H9 (cell line): ENCODE results near the gene RAB30. TPM values are rescaled to one million over a fixed set of nuclear protein-coding genes. Genes with fewer than 3 reads are reported as not detected.

Experiments used
- DNase-seq: peaks from one replicate; pipeline ENCODE4 v3.0.0-alpha.2; 2017
- H2AFZ ChIP-seq: one replicate; pipeline ENCODE4 v1.6.1; 2013; ENCODE audit warnings: mild to moderate bottlenecking, low read length, control low read depth, moderate library complexity
- H2AK5ac ChIP-seq: 2 replicates; pipeline ENCODE4 v1.6.1; 2013; ENCODE audit warnings: low read length, control low read depth, mixed read lengths; ENCODE audit not compliant: insufficient read length
- H2BK120ac ChIP-seq: one replicate; pipeline ENCODE4 v1.6.1; 2013; ENCODE audit warnings: low read depth, mild to moderate bottlenecking, low read length, control low read depth, inconsistent platforms; ENCODE audit not compliant: poor library complexity, severe bottlenecking
- H2BK12ac ChIP-seq: 2 replicates; pipeline ENCODE4 v1.6.1; 2013; ENCODE audit warnings: low read length, control low read depth, mixed read lengths, low read depth; ENCODE audit not compliant: insufficient read length
- H2BK15ac ChIP-seq: 2 replicates; pipeline ENCODE4 v1.6.1; 2013; ENCODE audit warnings: low read depth, low read length, control low read depth
- H2BK20ac ChIP-seq: one replicate; pipeline ENCODE4 v1.6.1; 2013; ENCODE audit warnings: low read depth, mild to moderate bottlenecking, low read length, control low read depth, inconsistent platforms; ENCODE audit not compliant: poor library complexity, severe bottlenecking
- H2BK5ac ChIP-seq: 2 replicates; pipeline ENCODE4 v1.6.1; 2013; ENCODE audit warnings: low read length, control low read depth, mixed read lengths; ENCODE audit not compliant: insufficient read length
- H3K14ac ChIP-seq: 2 replicates; pipeline ENCODE4 v1.6.1; 2013; ENCODE audit warnings: low read length, control low read depth; ENCODE audit not compliant: insufficient read depth
- H3K18ac ChIP-seq: 2 replicates; pipeline ENCODE4 v1.6.1; 2013; ENCODE audit warnings: low read depth, mild to moderate bottlenecking, mixed read lengths, low read length, control low read depth; ENCODE audit not compliant: insufficient read length
- H3K23ac ChIP-seq: 2 replicates; pipeline ENCODE4 v1.6.1; 2013; ENCODE audit warnings: low read length, control low read depth, mixed read lengths, low read depth; ENCODE audit not compliant: insufficient read length
- H3K23me2 ChIP-seq: 2 replicates; pipeline ENCODE4 v1.6.1; 2013; ENCODE audit warnings: low read depth, mild to moderate bottlenecking, mixed read lengths, low read length, control low read depth; ENCODE audit not compliant: insufficient read length, poor library complexity, severe bottlenecking
- H3K27ac ChIP-seq: 2 replicates; pipeline ENCODE4 v1.5.1; 2013; ENCODE audit warnings: low read length, control low read depth, mixed read lengths, low read depth; ENCODE audit not compliant: insufficient read length
- H3K27me3 ChIP-seq: 2 replicates; pipeline ENCODE4 v1.6.1; 2013; ENCODE audit warnings: low read length, control low read depth, inconsistent platforms; ENCODE audit not compliant: insufficient read depth
- H3K4ac ChIP-seq: 2 replicates; pipeline ENCODE4 v1.6.1; 2013; ENCODE audit warnings: low read depth, mild to moderate bottlenecking, control low read depth, inconsistent platforms, low read length, moderate library complexity
- H3K4me1 ChIP-seq: 2 replicates; pipeline ENCODE4 v1.6.1; 2013; ENCODE audit warnings: low read length, control low read depth, inconsistent platforms; ENCODE audit not compliant: insufficient read depth
- H3K4me2 ChIP-seq: 2 replicates; pipeline ENCODE4 v1.6.1; 2013; ENCODE audit warnings: low read length, control low read depth, mixed read lengths; ENCODE audit not compliant: insufficient read length, insufficient read depth
- H3K56ac ChIP-seq: 2 replicates; pipeline ENCODE4 v1.6.1; 2013; ENCODE audit warnings: low read depth, mild to moderate bottlenecking, mixed read lengths, low read length, control low read depth; ENCODE audit not compliant: insufficient read length
- H3K79me1 ChIP-seq: 2 replicates; pipeline ENCODE4 v1.6.1; 2013; ENCODE audit warnings: low read depth, mild to moderate bottlenecking, moderate library complexity, low read length, control low read depth, inconsistent platforms; ENCODE audit not compliant: insufficient read depth, poor library complexity, severe bottlenecking
- H3K79me2 ChIP-seq: 2 replicates; pipeline ENCODE4 v1.6.1; 2013; ENCODE audit warnings: low read length, control low read depth, inconsistent platforms; ENCODE audit not compliant: insufficient read depth
- H3K9ac ChIP-seq: 2 replicates; pipeline ENCODE4 v1.6.1; 2013; ENCODE audit warnings: low read length, control low read depth, mixed read lengths; ENCODE audit not compliant: insufficient read length; ENCODE audit errors: extremely low read depth
- H3K9me3 ChIP-seq: one replicate; pipeline ENCODE4 v1.6.1; 2013; ENCODE audit warnings: low read depth, low read length, inconsistent platforms; ENCODE audit not compliant: control insufficient read depth
- H3T11ph ChIP-seq: one replicate; pipeline ENCODE4 v1.6.1; 2013; ENCODE audit warnings: mild to moderate bottlenecking, low read length, control low read depth, inconsistent platforms
- H4K20me1 ChIP-seq: one replicate; pipeline ENCODE4 v1.6.1; 2013; ENCODE audit not compliant: control insufficient read depth, insufficient read length, insufficient read depth
- H4K5ac ChIP-seq: 2 replicates; pipeline ENCODE4 v1.6.1; 2013; ENCODE audit warnings: low read depth, mild to moderate bottlenecking, mixed read lengths, low read length, control low read depth; ENCODE audit not compliant: insufficient read length
- H4K8ac ChIP-seq: replicated peaks from 2 replicates; pipeline ENCODE4 v1.6.1; 2013; ENCODE audit warnings: low read length, control low read depth, mixed read lengths, low read depth; ENCODE audit not compliant: insufficient read length
- H4K91ac ChIP-seq: 2 replicates; pipeline ENCODE4 v1.6.1; 2013; ENCODE audit warnings: low read depth, mild to moderate bottlenecking, moderate library complexity, mixed read lengths, low read length, control low read depth; ENCODE audit not compliant: insufficient read length
- H3K27ac Mint-ChIP-seq, 3 experiments: 2 replicates in 2 of 3; 3 replicates in 1 of 3; pipeline ENCODE4 v1.8.0; 2020 to 2021; ENCODE audit warnings: mixed read lengths in 3 of 3, mild to moderate bottlenecking in 1 of 3, moderate library complexity in 1 of 3
- H3K27me3 Mint-ChIP-seq: 2 replicates; pipeline ENCODE4 v1.8.0; 2021; ENCODE audit warnings: low read depth, mild to moderate bottlenecking, moderate library complexity, mixed read lengths
- H3K36me3 Mint-ChIP-seq, 3 experiments: 2 replicates in 2 of 3; 3 replicates in 1 of 3; pipeline ENCODE4 v1.8.0; 2020 to 2021; ENCODE audit warnings: low read depth in 3 of 3, mixed read lengths in 3 of 3; ENCODE audit not compliant: insufficient read depth in 1 of 3
- H3K4me1 Mint-ChIP-seq, 2 experiments: 2 replicates each; pipeline ENCODE4 v1.8.0; 2020; ENCODE audit warnings: mixed read lengths in 2 of 2
- H3K4me3 Mint-ChIP-seq, 2 experiments: 2 replicates in 1 of 2; 3 replicates in 1 of 2; pipeline ENCODE4 v1.8.0; 2020 to 2021; ENCODE audit warnings: mild to moderate bottlenecking in 2 of 2, mixed read lengths in 2 of 2, moderate library complexity in 1 of 2
- H3K9me3 Mint-ChIP-seq, 2 experiments: 2 replicates in 1 of 2; 3 replicates in 1 of 2; pipeline ENCODE4 v1.8.0; 2020; ENCODE audit warnings: mild to moderate bottlenecking in 2 of 2, mixed read lengths in 2 of 2, moderate library complexity in 1 of 2
- CTCF ChIP-seq: fragments of 200-600 bp; sonication (generic); conservative IDR thresholded peaks from 3 replicates; pipeline ENCODE4 v1.8.0; 2021; ENCODE audit warnings: antibody characterized with exemption, mild to moderate bottlenecking
- total RNA-seq: library from RNA; stranded (reverse); gene quantifications from 2 replicates; pipeline ENCODE4 v1.2.1, GENCODE V29; 2021

RAB30 gene
- total RNA-seq, 1 experiment from 2014 or later, result 4.8 TPM

DNA sequence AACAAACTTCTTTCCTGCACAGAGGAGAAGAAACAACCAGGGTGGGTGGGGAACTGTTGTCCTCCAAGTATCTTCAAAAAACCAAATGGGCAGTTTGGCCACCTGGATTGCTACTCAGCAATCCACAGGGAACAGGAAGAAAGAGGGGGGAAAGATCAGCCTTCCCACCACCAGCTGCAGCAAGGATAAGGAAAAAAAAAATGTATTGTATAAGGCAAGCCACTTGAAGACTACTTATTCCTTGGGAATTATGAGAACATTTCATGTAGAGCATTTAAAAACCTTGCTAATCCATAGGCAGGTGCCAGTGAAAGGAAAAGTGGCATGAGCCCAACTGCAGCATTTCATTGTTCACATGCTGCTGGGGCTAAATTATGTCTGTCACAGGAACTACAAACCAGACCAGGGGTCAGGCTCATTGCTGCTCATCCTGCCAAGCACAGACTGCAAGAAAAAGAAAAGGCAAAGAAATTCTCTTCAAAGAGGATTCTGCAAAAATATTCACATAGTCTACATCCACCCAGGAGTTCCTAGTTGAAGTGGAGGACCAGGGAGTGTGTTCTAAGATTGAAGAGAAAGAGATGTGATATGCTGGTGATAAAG is 2.2 kb downstream of the RAB30 start:
- H2BK12ac ChIP-seq, result no peak overlapping the region
- H4K8ac ChIP-seq, result no peak overlapping the region
- no peak overlapping the region for H3T11ph ChIP-seq
- no peak overlapping the region for H4K5ac ChIP-seq
- DNase-seq, result no peak
- no peak overlapping the region for H2AFZ ChIP-seq
- no peaks in the 10 kb centered on the region for H3K9me3 Mint-ChIP-seq
- H3K4me3 Mint-ChIP-seq, result peak overlapping the region; percentile 13 to 64; a peak in 4 of 5 replicates
- H3K23me2 ChIP-seq, result peaks cover 10% of the 10 kb centered on the region
- peaks cover 0 to 11% (median 9%) of the 10 kb centered on the region in 3 experiments; a peak in 6 of 7 replicates for H3K36me3 Mint-ChIP-seq
- no peak overlapping the region for H3K4ac ChIP-seq
- H3K27me3 Mint-ChIP-seq, result peaks cover 2% of the 10 kb centered on the region; the same call in 1 of the 2 replicates
- H3K79me1 ChIP-seq, result peaks cover 5% of the 10 kb centered on the region
- no peak overlapping the region for H3K23ac ChIP-seq
- no peaks in the 10 kb centered on the region for H3K9me3 ChIP-seq
- H2BK15ac ChIP-seq, result no peak overlapping the region
- H3K18ac ChIP-seq, result no peak overlapping the region
- no peak for TF ChIP-seq CTCF
- H3K9ac ChIP-seq, result no peak overlapping the region
- no peak overlapping the region for H3K27ac ChIP-seq
- H3K4me2 ChIP-seq, result peak overlapping the region; percentile 98
- H3K79me2 ChIP-seq, result peaks cover 3% of the 10 kb centered on the region; the same call in 1 of the 2 replicates
- no peak overlapping the region for H2AK5ac ChIP-seq
- peaks cover 7 to 16% of the 10 kb centered on the region in 2 experiments for H3K4me1 Mint-ChIP-seq
- no peak overlapping the region for H4K91ac ChIP-seq
- no peak overlapping the region for H2BK20ac ChIP-seq
- peak overlapping the region in 1 of 3 experiments; percentile 79; a peak in 2 of 7 replicates for H3K27ac Mint-ChIP-seq
- H3K56ac ChIP-seq, result no peak overlapping the region
- H2BK120ac ChIP-seq, result no peak overlapping the region
- peaks cover 2% of the 10 kb centered on the region; the same call in 1 of the 2 replicates for H3K4me1 ChIP-seq
- no peak overlapping the region for H2BK5ac ChIP-seq
- no peaks in the 10 kb centered on the region for H4K20me1 ChIP-seq
- H3K14ac ChIP-seq, result no peak overlapping the region
- no peaks in the 10 kb centered on the region for H3K27me3 ChIP-seq
